Liver (tissue), 9 donors: Measurements from ENCODE around the gene MTMR2. TPM values are rescaled to one million over a fixed set of nuclear protein-coding genes. Genes with fewer than 3 reads are reported as not detected.
"Not testable (repeated sequence)": the region's sequence is repeated elsewhere in the genome, so short reads cannot be mapped to it uniquely, and the experiment has no call there.

Experiments
- DNase-seq: peaks from one replicate; pipeline ENCODE4 v3.0.0-alpha.2; 2017; ENCODE audit warnings: low spot score
- H3K27ac ChIP-seq, 2 donors: one replicate each; pipeline ENCODE4 v1.7.0; 2013; ENCODE audit warnings: inconsistent platforms in 2 of 2, low read length in 2 of 2, control low read depth in 1 of 2, low read depth in 1 of 2, mild to moderate bottlenecking in 1 of 2
- H3K27me3 ChIP-seq, 4 donors: one replicate each; pipeline versions ENCODE4 v1.6.1 to v1.7.0; 2013; ENCODE audit warnings: low read length in 3 of 4, inconsistent platforms in 1 of 4, mild to moderate bottlenecking in 1 of 4, moderate library complexity in 1 of 4; ENCODE audit not compliant: control insufficient read depth in 4 of 4, insufficient read depth in 4 of 4
- H3K36me3 ChIP-seq, 4 donors: one replicate each; pipeline versions ENCODE4 v1.6.1 to v1.7.0; 2013; ENCODE audit warnings: low read length in 3 of 4, mild to moderate bottlenecking in 3 of 4, low read depth in 1 of 4, moderate library complexity in 1 of 4; ENCODE audit not compliant: control insufficient read depth in 4 of 4, insufficient read depth in 3 of 4
- H3K4me1 ChIP-seq, 4 donors: one replicate each; pipeline versions ENCODE4 v1.6.1 to v1.7.0; 2013; ENCODE audit warnings: low read length in 3 of 4, mild to moderate bottlenecking in 3 of 4, moderate library complexity in 1 of 4; ENCODE audit not compliant: control insufficient read depth in 4 of 4, insufficient read depth in 4 of 4
- H3K4me3 ChIP-seq, 3 donors: one replicate each; pipeline versions ENCODE4 v1.6.1 to v1.7.0; 2013; ENCODE audit warnings: low read length in 3 of 3, control low read depth in 1 of 3, low read depth in 1 of 3, mild to moderate bottlenecking in 1 of 3
- H3K9ac ChIP-seq, 2 donors: one replicate each; pipeline ENCODE4 v1.7.0; 2013; ENCODE audit warnings: low read length in 2 of 2, mild to moderate bottlenecking in 2 of 2, moderate library complexity in 2 of 2, control low read depth in 1 of 2, low read depth in 1 of 2
- H3K9me3 ChIP-seq, 4 donors: one replicate each; pipeline versions ENCODE4 v1.6.1 to v1.7.0; 2013; ENCODE audit warnings: low read length in 3 of 4; ENCODE audit not compliant: control insufficient read depth in 4 of 4
- ATF3 ChIP-seq: IDR thresholded peaks from 2 replicates; pipeline ENCODE4 v1.6.1; 2016; ENCODE audit warnings: antibody characterized with exemption
- CTCF ChIP-seq: fragments of 150-350 bp; IDR thresholded peaks from 2 replicates; pipeline ENCODE4 v1.5.1; 2017; ENCODE audit warnings: improper control_type of control experiment, low read depth, low read length; ENCODE audit not compliant: missing input control
- GABPA ChIP-seq, 2 donors: IDR thresholded peaks in 1 of 2; conservative IDR thresholded peaks in 1 of 2; 2 replicates each; pipeline ENCODE4 v1.6.1; 2016; ENCODE audit warnings: antibody characterized with exemption in 2 of 2, mild to moderate bottlenecking in 1 of 2, moderate library complexity in 1 of 2
- HNF4A ChIP-seq, 2 donors: conservative IDR thresholded peaks; 2 replicates each; pipeline ENCODE4 v1.6.1; 2016; ENCODE audit warnings: antibody characterized with exemption in 2 of 2, mild to moderate bottlenecking in 2 of 2
- MAX ChIP-seq: IDR thresholded peaks from 2 replicates; pipeline ENCODE4 v1.6.1; 2016; ENCODE audit warnings: antibody characterized with exemption
- NR2F2 ChIP-seq: IDR thresholded peaks from 2 replicates; pipeline ENCODE4 v1.6.1; 2016; ENCODE audit warnings: antibody characterized with exemption
- RAD21 ChIP-seq, 2 donors: IDR thresholded peaks; 2 replicates each; pipeline ENCODE4 v1.6.1; 2016; ENCODE audit warnings: antibody characterized with exemption in 2 of 2, mild to moderate bottlenecking in 2 of 2
- REST ChIP-seq: IDR thresholded peaks from 2 replicates; pipeline ENCODE4 v1.6.1; 2016; ENCODE audit warnings: antibody characterized with exemption, mild to moderate bottlenecking
- RXRA ChIP-seq, 2 donors: IDR thresholded peaks; 2 replicates each; pipeline ENCODE4 v1.6.1; 2017 to 2018; ENCODE audit warnings: antibody characterized with exemption in 2 of 2, mild to moderate bottlenecking in 1 of 2
- TAF1 ChIP-seq: conservative IDR thresholded peaks from 2 replicates; pipeline ENCODE4 v1.6.1; 2016; ENCODE audit warnings: antibody characterized with exemption, mild to moderate bottlenecking
- YY1 ChIP-seq: IDR thresholded peaks from 2 replicates; pipeline ENCODE4 v1.6.1; 2016; ENCODE audit warnings: antibody characterized with exemption, mild to moderate bottlenecking
- WGBS: extraction: QIAGEN DNeasy Blood & Tissue Kit; methylation state at CpG from one replicate; pipeline ENCODE4 v1.1.7; 2013; 5-methylcytosine and 5-hydroxymethylcytosine counted together
- polyA plus RNA-seq, 2 donors: library from polyadenylated mRNA; stranded (reverse) in 1 of 2; unstranded in 1 of 2; fragments of 200-250 nt in 1 of 2; fragments of >200 nt in 1 of 2; fragmentation: Nextera tagmentation in 1 of 2; extraction: Ambion mirVana in 1 of 2; gene quantifications; one replicate each; pipeline versions ENCODE4 v1.2.1 to v1.2.3, GENCODE V29; 2013 to 2015
- total RNA-seq, 2 donors: library from RNA; depleted of rRNA; stranded (reverse); fragments of >200 nt; gene quantifications; one replicate each; pipeline ENCODE4 v1.2.3, GENCODE V29; 2014
- donor health status: healthy.
- donor health status: healthy.
- donor health status: healthy.
- donor health status: healthy.
- donor health status: healthy.

MTMR2 gene
- total and polyA plus RNA-seq, 4 donors, result 2.0 to 9.5 (median 3.1) TPM

GRCh38 chr11:95863486-95864140 lies 60.3 kb downstream of the MTMR2 start:
- TF ChIP-seq MAX, result no peak
- TF ChIP-seq ATF3, result no peak
- no peak for TF ChIP-seq CTCF
- TF ChIP-seq YY1, result no peak
- TF ChIP-seq NR2F2, result no peak
- no peak for TF ChIP-seq GABPA (IDR thresholded peaks at IDR 0.05 in 1 of 2, conservative IDR thresholded peaks at IDR 0.05 in 1 of 2)
- TF ChIP-seq RAD21 (IDR thresholded peaks at IDR 0.05), result no peak
- no peak for TF ChIP-seq RXRA (IDR thresholded peaks at IDR 0.05)
- TF ChIP-seq TAF1, result no peak
- no peak for TF ChIP-seq HNF4A (conservative IDR thresholded peaks at IDR 0.05)
- TF ChIP-seq REST, result no peak
- H3K9ac ChIP-seq, result no peak overlapping the region
- no peak overlapping the region for H3K4me3 ChIP-seq
- DNase-seq, result no peak
- no peaks in the 10 kb centered on the region for H3K27me3 ChIP-seq
- H3K4me1 ChIP-seq, result no peaks in the 10 kb centered on the region
- WGBS, result 90% methylated on average over 2 of the region's 2 CpGs
- peaks cover 0 to 3% (median 0%) of the 10 kb centered on the region in 4 donors for H3K36me3 ChIP-seq
- no peak overlapping the region for H3K27ac ChIP-seq
- H3K9me3 ChIP-seq, result no peaks in the 10 kb centered on the region

- 95% methylated on average over 4 of the region's 4 CpGs for WGBS
- H3K27me3 ChIP-seq, H3K9ac ChIP-seq, H3K4me1 ChIP-seq, H3K27ac ChIP-seq, DNase-seq, H3K36me3 ChIP-seq, H3K9me3 ChIP-seq, H3K4me3 ChIP-seq: not testable (repeated sequence)
Measured at GRCh38 chr11:95860024-95860423, 63.9 kb downstream of the MTMR2 start.

- not testable (repeated sequence) for H3K27ac ChIP-seq, H3K9ac ChIP-seq, H3K36me3 ChIP-seq, H3K4me3 ChIP-seq, DNase-seq, H3K27me3 ChIP-seq, H3K9me3 ChIP-seq, H3K4me1 ChIP-seq
- WGBS, result 80% methylated on average over 5 of the region's 5 CpGs
Measured at GRCh38 chr11:95854362-95854761, 69.5 kb downstream of the MTMR2 start.
